IMR-90 (cell line): ENCODE results near the gene GRPEL2.

ENCODE experiments used
- CEBPB ChIP-seq: IDR thresholded peaks from 2 replicates; pipeline ENCODE4 v1.6.1; 2012; ENCODE audit warnings: low read depth, low read length, improper control_type of control experiment
- MXI1 ChIP-seq: IDR thresholded peaks from 2 replicates; pipeline ENCODE4 v1.6.1; 2012; ENCODE audit warnings: low read depth, mild to moderate bottlenecking, low read length, moderate library complexity, borderline replicate concordance
- NFE2L2 ChIP-seq: fragments of 150-350 bp; IDR thresholded peaks from 2 replicates; pipeline ENCODE4 v1.6.1; 2016; ENCODE audit warnings: low read depth, mild to moderate bottlenecking, low read length
- POLR2A ChIP-seq: IDR thresholded peaks from 2 replicates; pipeline ENCODE4 v1.6.1; 2012; ENCODE audit warnings: mild to moderate bottlenecking, low read depth, low read length
- RAD21 ChIP-seq: IDR thresholded peaks from 2 replicates; pipeline ENCODE4 v1.6.1; 2012; ENCODE audit warnings: low read length, improper control_type of control experiment
- RCOR1 ChIP-seq: IDR thresholded peaks from 2 replicates; pipeline ENCODE4 v1.6.1; 2012; ENCODE audit warnings: mild to moderate bottlenecking, low read length, improper control_type of control experiment; ENCODE audit not compliant: insufficient replicate concordance
- SMC3 ChIP-seq: fragments of 150-350 bp; IDR thresholded peaks from 2 replicates; pipeline ENCODE4 v1.6.1; 2016; ENCODE audit warnings: low read depth, mild to moderate bottlenecking, antibody characterized with exemption, low read length, moderate library complexity
- TF ChIP-seq, protein P1 (sequence below): conservative IDR thresholded peaks from 2 replicates; pipeline ENCODE4 v1.5.1; 2012; ENCODE audit warnings: mild to moderate bottlenecking, low read depth, low read length, improper control_type of control experiment

GRCh38 chr5:149372076-149372795, 26.9 kb downstream of the GRPEL2 start:
- TF ChIP-seq, protein P1, sequence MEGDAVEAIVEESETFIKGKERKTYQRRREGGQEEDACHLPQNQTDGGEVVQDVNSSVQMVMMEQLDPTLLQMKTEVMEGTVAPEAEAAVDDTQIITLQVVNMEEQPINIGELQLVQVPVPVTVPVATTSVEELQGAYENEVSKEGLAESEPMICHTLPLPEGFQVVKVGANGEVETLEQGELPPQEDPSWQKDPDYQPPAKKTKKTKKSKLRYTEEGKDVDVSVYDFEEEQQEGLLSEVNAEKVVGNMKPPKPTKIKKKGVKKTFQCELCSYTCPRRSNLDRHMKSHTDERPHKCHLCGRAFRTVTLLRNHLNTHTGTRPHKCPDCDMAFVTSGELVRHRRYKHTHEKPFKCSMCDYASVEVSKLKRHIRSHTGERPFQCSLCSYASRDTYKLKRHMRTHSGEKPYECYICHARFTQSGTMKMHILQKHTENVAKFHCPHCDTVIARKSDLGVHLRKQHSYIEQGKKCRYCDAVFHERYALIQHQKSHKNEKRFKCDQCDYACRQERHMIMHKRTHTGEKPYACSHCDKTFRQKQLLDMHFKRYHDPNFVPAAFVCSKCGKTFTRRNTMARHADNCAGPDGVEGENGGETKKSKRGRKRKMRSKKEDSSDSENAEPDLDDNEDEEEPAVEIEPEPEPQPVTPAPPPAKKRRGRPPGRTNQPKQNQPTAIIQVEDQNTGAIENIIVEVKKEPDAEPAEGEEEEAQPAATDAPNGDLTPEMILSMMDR: no peak
- TF ChIP-seq SMC3 (no peak), MXI1 (no peak), POLR2A (no peak), NFE2L2 (no peak), CEBPB (no peak), RAD21 (no peak), RCOR1 (no peak)
